Amniotic epithelial cell (primary cell): ENCODE results near the gene ADH4.
"Not testable (repeated sequence)": the region's sequence is repeated elsewhere in the genome, so short reads cannot be mapped to it uniquely, and the experiment has no call there.

Experiments
- DNase-seq: peaks from one replicate; pipeline ENCODE4 v3.0.0-alpha.2; 2010; ENCODE audit warnings: low read depth

Gene ADH4

DNA sequence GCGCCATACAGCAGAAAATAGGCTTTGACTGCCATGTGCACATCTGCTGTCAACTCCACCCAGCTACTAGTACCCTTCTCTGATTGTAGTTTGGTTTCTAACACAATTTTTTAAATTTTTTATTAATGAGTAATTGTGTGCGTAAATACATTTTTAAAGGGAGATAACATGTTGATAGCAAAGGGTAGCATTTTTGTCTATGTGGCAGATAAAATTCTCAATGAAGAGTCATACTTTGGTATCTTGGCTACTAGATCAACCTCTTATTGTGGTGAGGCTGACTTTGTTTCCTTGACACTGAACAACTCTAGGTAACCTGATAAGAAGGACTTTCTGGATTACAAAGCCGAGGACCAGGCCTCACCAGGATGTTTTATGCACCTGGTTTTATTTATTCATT is 9.5 kb downstream of the ADH4 start:
- peak; percentile 59 for DNase-seq

GRCh38 chr4:99131378-99131777 is 12.7 kb downstream of the ADH4 start:
- DNase-seq: no peak

GRCh38 chr4:99126376-99126775 is 17.7 kb downstream of the ADH4 start:
- DNase-seq: no peak

DNA sequence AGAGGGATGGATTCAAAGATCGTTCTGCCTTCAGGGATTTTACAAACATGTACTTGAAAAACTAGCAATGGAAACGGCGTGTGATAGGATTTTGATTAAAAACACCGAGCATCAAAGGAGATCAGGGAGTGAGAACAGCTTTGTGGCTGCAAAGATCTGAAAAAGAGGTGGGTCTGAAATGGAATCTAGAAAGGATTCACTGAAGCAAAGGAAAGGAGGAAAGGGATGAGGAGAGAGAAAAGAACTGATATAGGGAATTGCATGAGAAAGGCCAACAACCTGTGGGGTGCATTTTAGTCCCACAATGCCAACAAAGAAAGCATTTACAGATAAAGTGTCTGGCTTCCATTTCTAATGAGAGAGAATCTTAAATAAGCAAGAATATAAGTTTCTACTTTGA is 23.1 kb downstream of the ADH4 start:
- DNase-seq: no peak

GRCh38 chr4:99120501-99120900 is 23.6 kb downstream of the ADH4 start:
- DNase-seq: no peak

DNA sequence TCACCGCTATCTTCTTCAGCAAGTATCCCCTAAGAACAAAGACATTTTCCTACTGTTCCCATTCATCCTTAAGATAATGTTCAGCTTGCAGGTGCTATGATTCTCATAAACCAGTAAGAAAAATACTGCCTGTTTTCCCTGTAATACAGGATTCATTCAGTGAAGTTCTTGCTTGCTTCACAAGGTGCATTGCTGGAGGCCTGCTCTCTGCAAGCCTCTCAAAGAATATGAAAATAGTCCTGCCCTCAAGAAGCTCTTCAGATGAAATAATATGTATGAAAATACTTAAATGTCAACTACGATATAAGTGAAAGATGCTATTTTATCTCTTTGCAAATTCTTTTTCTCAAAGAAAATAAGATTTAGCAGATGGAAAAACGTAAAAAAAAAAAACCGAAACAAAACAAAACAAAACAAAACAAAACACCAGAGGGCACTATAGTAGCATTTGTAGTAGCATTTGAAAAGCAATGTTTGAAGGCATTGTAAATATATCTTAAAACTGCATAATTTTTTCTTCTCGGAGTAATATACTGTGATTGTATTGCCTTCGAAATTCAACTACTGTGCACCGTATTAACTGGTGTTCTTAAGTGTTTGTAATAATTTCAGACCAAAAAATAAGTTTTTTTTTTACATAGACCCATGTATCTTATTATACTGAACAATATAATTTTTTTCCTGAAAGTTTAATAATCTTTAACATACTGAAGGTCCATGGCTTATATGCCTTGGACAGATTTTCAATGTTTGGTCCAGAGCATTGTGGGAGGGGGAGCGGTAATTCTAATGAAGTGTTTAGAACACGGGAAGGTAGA is 26.0 kb downstream of the ADH4 start:
- DNase-seq: peak; percentile 14

GRCh38 chr4:99117122-99117841 is 26.8 kb downstream of the ADH4 start:
- not testable (repeated sequence) for DNase-seq

DNA sequence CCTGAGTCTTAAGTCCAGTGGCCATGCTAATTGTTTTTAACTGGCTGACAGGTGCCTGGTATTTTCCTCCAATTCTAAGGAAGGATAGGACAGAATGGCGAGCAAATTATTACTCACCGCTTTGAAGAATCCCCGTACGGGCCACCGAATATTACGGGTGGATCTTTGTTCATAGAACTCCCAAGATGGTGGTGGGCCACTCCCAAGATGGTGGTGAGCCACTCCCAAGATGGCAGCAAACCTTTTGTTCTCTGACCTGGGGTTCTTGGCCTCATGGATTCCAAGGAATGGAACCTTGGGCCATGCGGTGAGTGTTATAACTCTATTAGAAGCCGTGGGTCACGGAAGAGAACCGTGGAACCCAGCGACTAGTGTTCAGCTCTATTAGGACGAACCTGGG is 34.8 kb downstream of the ADH4 start:
- DNase-seq: not testable (repeated sequence)

DNA sequence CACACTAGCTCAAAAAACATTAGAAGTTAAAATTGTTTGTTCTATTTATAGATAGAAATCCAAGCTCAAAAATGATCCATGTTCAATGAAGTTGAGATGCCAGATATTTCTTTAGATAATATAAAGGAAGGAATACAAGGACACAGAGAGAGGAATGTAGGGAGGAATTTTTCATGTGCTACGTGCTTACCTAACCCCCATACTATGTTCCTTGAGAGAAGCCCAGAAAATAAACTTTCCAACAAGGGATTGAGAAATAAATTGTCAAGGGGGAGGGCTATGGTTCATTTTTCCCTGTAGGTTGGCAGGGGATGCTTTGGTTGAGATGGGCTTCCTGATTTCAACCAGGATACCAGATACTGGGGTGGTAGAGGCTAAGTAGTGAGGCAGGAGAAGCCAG is 39.9 kb downstream of the ADH4 start:
- peak; percentile 50 for DNase-seq

GRCh38 chr4:99103166-99103565 is 40.9 kb downstream of the ADH4 start:
- DNase-seq: no peak

DNA sequence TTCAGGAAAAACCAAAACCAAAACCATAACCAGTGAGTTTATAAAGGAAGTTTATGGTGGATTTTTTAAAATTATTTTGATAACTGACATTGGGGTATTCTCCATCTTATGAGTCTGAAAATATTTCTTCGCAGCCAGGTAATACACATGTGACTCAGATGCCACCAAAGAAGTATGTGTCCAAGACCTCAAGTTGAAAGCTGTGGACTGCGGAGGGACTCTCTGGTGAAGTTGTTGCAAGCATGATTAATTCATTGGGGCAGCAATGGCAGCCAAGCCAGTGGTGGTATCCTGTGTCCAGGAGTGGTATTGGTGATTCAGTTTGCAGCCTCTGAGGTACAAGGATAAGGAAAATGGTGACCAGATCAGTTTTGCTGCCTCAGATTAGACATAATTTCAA is 41.5 kb downstream of the ADH4 start:
- no peak for DNase-seq

- DNase-seq: no peak
Observed at GRCh38 chr4:99100876-99101275, 43.2 kb downstream of the ADH4 start.

DNA sequence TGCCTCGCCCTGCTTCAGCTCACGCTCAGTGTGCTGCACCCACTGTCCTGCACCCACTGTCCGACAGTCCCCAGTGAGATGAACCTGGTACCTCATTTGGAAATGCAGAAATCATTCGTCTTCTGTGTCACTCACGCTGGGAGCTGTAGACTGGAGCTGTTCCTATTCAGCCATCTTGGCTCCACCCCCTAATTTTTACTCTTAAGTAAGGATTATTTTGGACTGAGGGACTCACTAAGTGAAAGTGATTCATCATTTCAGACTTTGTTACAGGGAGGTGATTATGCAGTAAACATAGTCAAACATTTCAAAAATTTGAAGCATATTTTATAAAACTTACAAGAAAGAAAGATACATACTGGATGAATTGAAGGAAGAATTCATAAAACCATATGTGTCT is 44.3 kb downstream of the ADH4 start:
- not testable (repeated sequence) for DNase-seq

- no peak for DNase-seq
Observed at GRCh38 chr4:99099311-99099710, 44.8 kb downstream of the ADH4 start.

DNA sequence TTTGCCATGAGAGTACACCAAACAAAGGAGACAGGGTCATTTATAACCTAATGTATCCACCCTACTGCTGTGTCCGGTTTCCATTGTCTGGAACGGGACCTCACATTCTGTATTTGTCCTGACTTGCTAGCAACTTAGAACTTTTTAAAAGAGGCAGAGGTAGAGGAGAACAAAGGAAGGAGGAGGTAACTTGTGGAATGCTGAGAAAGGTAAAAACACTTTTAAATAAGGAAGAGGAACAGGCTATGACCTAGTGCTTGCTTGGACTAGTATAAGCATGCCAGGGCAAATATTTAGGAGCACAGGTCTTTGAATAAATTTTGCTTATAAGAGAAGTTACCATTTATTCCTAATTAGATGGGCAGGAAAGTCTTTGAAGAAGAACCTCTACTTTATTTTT is 52.3 kb downstream of the ADH4 start:
- not testable (repeated sequence) for DNase-seq

GRCh38 chr4:99091216-99091575 is 52.9 kb downstream of the ADH4 start:
- DNase-seq: no peak

GRCh38 chr4:99090481-99091215 is 53.4 kb downstream of the ADH4 start:
- DNase-seq: no peak

GRCh38 chr4:99088481-99089365 is 55.4 kb downstream of the ADH4 start, which contains the start of gene ADH5:
ADH5 (minus strand) TSS chr4:99088788; CDS start chr4:99088700, 88 bp downstream.
- DNase-seq: peak; percentile 78

DNA sequence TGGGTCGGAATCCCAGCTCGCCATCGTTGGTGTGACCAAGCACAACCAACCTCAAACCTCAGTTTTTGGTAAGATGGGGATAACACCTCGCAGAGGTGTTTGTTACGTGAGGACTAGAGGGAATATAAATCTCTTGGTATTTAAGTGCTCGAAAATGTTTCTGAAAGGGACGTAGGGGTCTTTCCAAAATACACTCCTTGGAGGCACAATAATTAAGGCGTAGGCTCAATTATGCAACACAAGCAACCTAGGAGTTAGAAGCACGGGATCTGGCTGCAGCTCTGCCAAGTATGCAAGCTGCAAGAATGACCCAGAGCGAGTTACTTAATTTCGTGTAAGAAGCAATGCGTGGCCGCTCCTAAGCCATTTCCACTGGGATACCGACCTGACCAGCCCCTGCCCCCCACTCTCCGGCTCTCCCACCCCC is 56.1 kb downstream of the ADH4 start:
- DNase-seq: peak; percentile 83

GRCh38 chr4:99084595-99084994 is 59.5 kb downstream of the ADH4 start:
- DNase-seq: no peak

DNA sequence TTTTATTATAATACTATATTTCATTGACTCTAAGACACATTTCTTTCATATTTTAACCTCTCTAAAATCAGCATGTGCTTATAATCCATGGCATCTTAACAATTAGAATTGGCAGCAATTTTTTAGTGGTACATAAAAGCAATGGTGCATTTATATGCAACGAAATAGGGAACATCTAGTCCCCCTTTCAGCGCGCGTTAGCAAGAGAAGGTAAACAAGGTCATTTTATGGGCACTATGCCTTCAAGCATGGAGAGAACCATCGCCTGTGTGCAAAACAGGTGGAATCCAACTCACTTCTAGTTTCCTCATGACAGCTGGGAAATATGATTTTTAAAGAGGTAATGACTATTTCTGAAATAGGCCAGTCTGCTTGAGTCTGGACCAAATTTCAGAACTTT is 61.9 kb downstream of the ADH4 start:
- DNase-seq: no peak

- not testable (repeated sequence) for DNase-seq
Observed at GRCh38 chr4:99080869-99081268, 63.2 kb downstream of the ADH4 start.
